Measurements from ENCODE around the gene UBR3. TPM values are rescaled to one million over a fixed set of nuclear protein-coding genes. Genes with fewer than 3 reads are reported as not detected.

Gene UBR3
- total and polyA plus RNA-seq, 2 of the 4 experiments (the other 2 are of a cell fraction): 10.0 to 33.9 TPM

DNA sequence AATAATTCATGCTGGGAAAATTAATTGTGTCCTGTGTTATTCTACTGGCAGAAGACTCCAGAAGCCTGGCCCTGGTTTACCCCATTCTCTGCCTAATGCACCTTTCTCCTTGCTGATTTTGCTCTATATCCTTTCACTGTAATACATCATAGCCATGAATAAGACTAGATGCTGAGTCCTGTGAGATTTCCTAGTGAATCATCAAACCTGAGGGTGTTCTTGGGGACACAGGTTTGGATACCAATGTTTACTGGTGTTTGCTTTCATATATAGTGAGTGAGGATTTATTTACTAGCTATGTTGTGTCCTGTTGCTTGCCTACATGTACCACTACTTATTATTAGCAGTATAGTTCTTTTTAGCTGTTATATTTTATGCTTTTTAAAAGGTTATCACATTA is 9.0 kb upstream of the UBR3 start:
- Histone ChIP-seq H2AK5ac (ENCODE audit: low read depth, low read length) (no peak overlapping the region), H3K9me3 (ENCODE audit: control insufficient read depth, insufficient read depth, low read length) (no peaks in the 10 kb centered on the region), H2BK20ac (ENCODE audit: low read depth, low read length) (no peak overlapping the region), H3K9me1 (ENCODE audit: insufficient read depth, low read length) (0 out of 2 replicates have a peak, but pooled peaks cover 3% of the 10 kb centered on the region), H3K79me1 (ENCODE audit: low read depth in 1 of 2, low read length in 2 of 2) (peaks cover 10 to 40% of the 10 kb centered on the region in 2 experiments), H4K5ac (ENCODE audit: low read depth, low read length) (no peak overlapping the region), H3K4me3 (ENCODE audit: insufficient read depth, low read depth, low read length) (no peak overlapping the region), H2AK9ac (replicated peaks; ENCODE audit: low read depth, low read length, poor library complexity) (no peak overlapping the region), H3K36me3 (ENCODE audit: control insufficient read depth, insufficient read depth, low read length) (peaks cover 15% of the 10 kb centered on the region; the same call in 1 of the 2 replicates), H3K9ac (ENCODE audit: low read depth, low read length) (no peak overlapping the region), H4K91ac (ENCODE audit: insufficient read depth, low read depth, low read length) (no peak overlapping the region), H3K4me2 (ENCODE audit: low read depth, low read length) (no peak overlapping the region), H3K4ac (ENCODE audit: low read depth, low read length) (no peak overlapping the region), H4K8ac (ENCODE audit: low read depth in 2 of 2, low read length in 2 of 2) (no peak overlapping the region), H3K27me3 (ENCODE audit: control insufficient read depth, insufficient read depth, low read length) (no peaks in the 10 kb centered on the region), H2BK120ac (ENCODE audit: low read depth, low read length) (no peak overlapping the region), H2BK5ac (ENCODE audit: low read depth, low read length, poor library complexity, severe bottlenecking) (no peak overlapping the region), H3K4me1 (ENCODE audit: control insufficient read depth, insufficient read depth, low read length) (peaks cover 2% of the 10 kb centered on the region), H3K56ac (ENCODE audit: extremely low read depth, insufficient read depth, low read length) (no peak overlapping the region), H3K18ac (ENCODE audit: low read depth, low read length) (no peak overlapping the region), H3K27ac (ENCODE audit: insufficient read depth, low read length) (no peak overlapping the region), H2BK15ac (ENCODE audit: low read depth, low read length) (no peak overlapping the region), H3K23ac (ENCODE audit: low read depth, low read length) (no peak overlapping the region), H3K14ac (replicated peaks; ENCODE audit: low read depth, low read length) (no peak overlapping the region), H4K20me1 (ENCODE audit: insufficient read depth, low read length) (no peaks in the 10 kb centered on the region; the same call in 1 of the 2 replicates), H2AFZ (replicated peaks; ENCODE audit: low read length, poor library complexity) (no peak overlapping the region)
- ATAC-seq (ENCODE audit: low read depth) (no peak), DNase-seq (no peak)
- POLR2A ChIA-PET (ENCODE audit: unreplicated experiment): interaction anchor here (0.8 kb wide), 1 partner anchor 10 kb away, joined by 3 read pairs; the partner anchor contains the start of gene UBR3
- intact Hi-C loops (cut with micrococcal nuclease) (no loop called here), dilution Hi-C loops (cut with HindIII; ENCODE audit: low sequenced_read_pairs, unreplicated experiment) (no loop called here), in situ Hi-C loops (cut with MboI; ENCODE audit: low sequenced_read_pairs) (loop anchor here (25.0 kb wide), 1 partner anchor 1119 kb away; the partner anchor contains the start of gene GORASP2)
- TF ChIP-seq SMC3 (IDR thresholded peaks at IDR 0.05; ENCODE audit: low read depth, low read length): no peak
- no peak for TF ChIP-seq CEBPB (IDR thresholded peaks at IDR 0.05; ENCODE audit: low read depth, low read length)
- TF ChIP-seq, protein P1, sequence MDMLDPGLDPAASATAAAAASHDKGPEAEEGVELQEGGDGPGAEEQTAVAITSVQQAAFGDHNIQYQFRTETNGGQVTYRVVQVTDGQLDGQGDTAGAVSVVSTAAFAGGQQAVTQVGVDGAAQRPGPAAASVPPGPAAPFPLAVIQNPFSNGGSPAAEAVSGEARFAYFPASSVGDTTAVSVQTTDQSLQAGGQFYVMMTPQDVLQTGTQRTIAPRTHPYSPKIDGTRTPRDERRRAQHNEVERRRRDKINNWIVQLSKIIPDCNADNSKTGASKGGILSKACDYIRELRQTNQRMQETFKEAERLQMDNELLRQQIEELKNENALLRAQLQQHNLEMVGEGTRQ (IDR thresholded peaks at IDR 0.05; ENCODE audit: low read depth, low read length): no peak
- TF ChIP-seq NFE2L2 (IDR thresholded peaks at IDR 0.05; ENCODE audit: low read depth, low read length): no peak
- no peak for TF ChIP-seq BHLHE40 (IDR thresholded peaks at IDR 0.05; ENCODE audit: low read depth, low read length)
- TF ChIP-seq, protein P2, sequence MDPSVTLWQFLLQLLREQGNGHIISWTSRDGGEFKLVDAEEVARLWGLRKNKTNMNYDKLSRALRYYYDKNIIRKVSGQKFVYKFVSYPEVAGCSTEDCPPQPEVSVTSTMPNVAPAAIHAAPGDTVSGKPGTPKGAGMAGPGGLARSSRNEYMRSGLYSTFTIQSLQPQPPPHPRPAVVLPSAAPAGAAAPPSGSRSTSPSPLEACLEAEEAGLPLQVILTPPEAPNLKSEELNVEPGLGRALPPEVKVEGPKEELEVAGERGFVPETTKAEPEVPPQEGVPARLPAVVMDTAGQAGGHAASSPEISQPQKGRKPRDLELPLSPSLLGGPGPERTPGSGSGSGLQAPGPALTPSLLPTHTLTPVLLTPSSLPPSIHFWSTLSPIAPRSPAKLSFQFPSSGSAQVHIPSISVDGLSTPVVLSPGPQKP (IDR thresholded peaks at IDR 0.05; ENCODE audit: borderline replicate concordance, low read depth, low read length): no peak
- TF ChIP-seq, protein P3, sequence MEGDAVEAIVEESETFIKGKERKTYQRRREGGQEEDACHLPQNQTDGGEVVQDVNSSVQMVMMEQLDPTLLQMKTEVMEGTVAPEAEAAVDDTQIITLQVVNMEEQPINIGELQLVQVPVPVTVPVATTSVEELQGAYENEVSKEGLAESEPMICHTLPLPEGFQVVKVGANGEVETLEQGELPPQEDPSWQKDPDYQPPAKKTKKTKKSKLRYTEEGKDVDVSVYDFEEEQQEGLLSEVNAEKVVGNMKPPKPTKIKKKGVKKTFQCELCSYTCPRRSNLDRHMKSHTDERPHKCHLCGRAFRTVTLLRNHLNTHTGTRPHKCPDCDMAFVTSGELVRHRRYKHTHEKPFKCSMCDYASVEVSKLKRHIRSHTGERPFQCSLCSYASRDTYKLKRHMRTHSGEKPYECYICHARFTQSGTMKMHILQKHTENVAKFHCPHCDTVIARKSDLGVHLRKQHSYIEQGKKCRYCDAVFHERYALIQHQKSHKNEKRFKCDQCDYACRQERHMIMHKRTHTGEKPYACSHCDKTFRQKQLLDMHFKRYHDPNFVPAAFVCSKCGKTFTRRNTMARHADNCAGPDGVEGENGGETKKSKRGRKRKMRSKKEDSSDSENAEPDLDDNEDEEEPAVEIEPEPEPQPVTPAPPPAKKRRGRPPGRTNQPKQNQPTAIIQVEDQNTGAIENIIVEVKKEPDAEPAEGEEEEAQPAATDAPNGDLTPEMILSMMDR (conservative IDR thresholded peaks at IDR 0.05; ENCODE audit: low read depth, low read length): no peak
- BruUV-seq (replicated peaks): no TSS peak
- CTCF ChIA-PET: interaction anchor here (0.6 kb wide), 1 partner anchor 9 kb away, joined by 3 read pairs; the partner anchor contains the start of gene UBR3
